Measurements from ENCODE around the gene SLIT1.

SLIT1 gene

GRCh38 chr10:96988426-96988825, 197.3 kb downstream of the SLIT1 start:
- TF ChIP-seq TAF1 (IDR thresholded peaks at IDR 0.05; ENCODE audit: borderline replicate concordance, insufficient read depth, low read length) (no peak), FOXP2 (optimal IDR thresholded peaks at IDR 0.05; ENCODE audit: borderline replicate concordance, extremely low read depth, extremely low read length, insufficient read depth) (no peak), SIN3A (IDR thresholded peaks at IDR 0.05; ENCODE audit: borderline replicate concordance, insufficient read depth, low read length) (no peak), POLR2AphosphoS5 (IDR thresholded peaks at IDR 0.05; ENCODE audit: low read depth, low read length) (no peak), REST (IDR thresholded peaks at IDR 0.05; ENCODE audit: insufficient read depth in 1 of 2, low read depth in 2 of 2, low read length in 2 of 2) (no peak)

- TF ChIP-seq POLR2AphosphoS5 (IDR thresholded peaks at IDR 0.05; ENCODE audit: low read depth, low read length) (no peak), REST (IDR thresholded peaks at IDR 0.05; ENCODE audit: insufficient read depth in 1 of 2, low read depth in 2 of 2, low read length in 2 of 2) (no peak), FOXP2 (optimal IDR thresholded peaks at IDR 0.05; ENCODE audit: borderline replicate concordance, extremely low read depth, extremely low read length, insufficient read depth) (no peak), SIN3A (IDR thresholded peaks at IDR 0.05; ENCODE audit: borderline replicate concordance, insufficient read depth, low read length) (no peak), TAF1 (IDR thresholded peaks at IDR 0.05; ENCODE audit: borderline replicate concordance, insufficient read depth, low read length) (no peak)
Measured at GRCh38 chr10:96987842-96988175, 197.9 kb downstream of the SLIT1 start.

- TF ChIP-seq TAF1 (IDR thresholded peaks at IDR 0.05; ENCODE audit: borderline replicate concordance, insufficient read depth, low read length) (no peak), REST (IDR thresholded peaks at IDR 0.05; ENCODE audit: insufficient read depth in 1 of 2, low read depth in 2 of 2, low read length in 2 of 2) (no peak), POLR2AphosphoS5 (IDR thresholded peaks at IDR 0.05; ENCODE audit: low read depth, low read length) (no peak), SIN3A (IDR thresholded peaks at IDR 0.05; ENCODE audit: borderline replicate concordance, insufficient read depth, low read length) (no peak), FOXP2 (optimal IDR thresholded peaks at IDR 0.05; ENCODE audit: borderline replicate concordance, extremely low read depth, extremely low read length, insufficient read depth) (no peak)
Measured at GRCh38 chr10:96987141-96987841, 198.5 kb downstream of the SLIT1 start.

- TF ChIP-seq SIN3A (IDR thresholded peaks at IDR 0.05; ENCODE audit: borderline replicate concordance, insufficient read depth, low read length) (no peak), FOXP2 (optimal IDR thresholded peaks at IDR 0.05; ENCODE audit: borderline replicate concordance, extremely low read depth, extremely low read length, insufficient read depth) (no peak), REST (IDR thresholded peaks at IDR 0.05; ENCODE audit: insufficient read depth in 1 of 2, low read depth in 2 of 2, low read length in 2 of 2) (no peak), POLR2AphosphoS5 (IDR thresholded peaks at IDR 0.05; ENCODE audit: low read depth, low read length) (no peak), TAF1 (IDR thresholded peaks at IDR 0.05; ENCODE audit: borderline replicate concordance, insufficient read depth, low read length) (no peak)
Measured at GRCh38 chr10:96986200-96986856, 199.4 kb downstream of the SLIT1 start.
